HepG2 (cell line): ENCODE results near the gene SRCAP. TPM values are rescaled to one million over a fixed set of nuclear protein-coding genes. Genes with fewer than 3 reads are reported as not detected.
A peak's percentile ranks its signal among the peaks of the same experiment; 100 is the strongest.

Experiments
- AFF4 ChIP-seq: sonication (generic); formaldehyde crosslinking; IDR thresholded peaks from 2 replicates; pipeline ENCODE4 v1.4.0; 2020; ENCODE audit warnings: missing genetic modification reagents
- AGO2 ChIP-seq: fragments of 200-400 bp; formaldehyde crosslinking; optimal IDR thresholded peaks from 2 replicates; pipeline ENCODE3; 2017; ENCODE audit warnings: mild to moderate bottlenecking, low read depth, low read length, moderate library complexity
- ARNT2 ChIP-seq: sonication (generic); formaldehyde crosslinking; IDR thresholded peaks from 2 replicates; pipeline ENCODE4 v1.8.0; 2022; ENCODE audit warnings: mild to moderate bottlenecking, low read depth, missing genetic modification reagents, moderate library complexity
- GABPA ChIP-seq, 2 experiments: IDR thresholded peaks; 2 replicates each; pipeline ENCODE4 v1.6.1; 2011 to 2016; ENCODE audit warnings: low read depth in 2 of 2, low read length in 1 of 2, missing biosample characterization in 1 of 2, missing genetic modification characterization in 1 of 2
- HIC2 ChIP-seq: sonication (generic); formaldehyde crosslinking; IDR thresholded peaks from 2 replicates; pipeline ENCODE4 v1.9.0; 2022; ENCODE audit warnings: low read depth, missing genetic modification reagents
- HNRNPUL1 ChIP-seq: fragments of 200-400 bp; formaldehyde crosslinking; IDR thresholded peaks from 2 replicates; pipeline ENCODE4 v1.6.1; 2017; ENCODE audit warnings: low read depth, mild to moderate bottlenecking, low read length, moderate library complexity
- NAIF1 ChIP-seq: sonication (generic); formaldehyde crosslinking; IDR thresholded peaks from 2 replicates; pipeline ENCODE4 v1.5.0; 2020; ENCODE audit warnings: mild to moderate bottlenecking, missing genetic modification reagents, borderline replicate concordance
- NCOR1 ChIP-seq: fragments of 200-600 bp; sonication (generic); IDR thresholded peaks from 2 replicates; pipeline ENCODE4 v1.7.0; 2017; ENCODE audit warnings: antibody characterized with exemption, low read length, borderline replicate concordance
- SRSF1 ChIP-seq: fragments of 200-400 bp; formaldehyde crosslinking; optimal IDR thresholded peaks from 2 replicates; pipeline ENCODE3; 2017; ENCODE audit warnings: mild to moderate bottlenecking, low read depth, low read length, moderate library complexity
- TMF1 ChIP-seq: sonication (generic); formaldehyde crosslinking; IDR thresholded peaks from 2 replicates; pipeline ENCODE4 v1.8.1; 2022; ENCODE audit warnings: low read depth, missing genetic modification reagents
- ZMYM2 ChIP-seq: sonication (generic); formaldehyde crosslinking; IDR thresholded peaks from 2 replicates; pipeline ENCODE4 v1.8.0; 2022; ENCODE audit warnings: mild to moderate bottlenecking, missing genetic modification reagents
- ZNF225 ChIP-seq: sonication (generic); formaldehyde crosslinking; IDR thresholded peaks from 2 replicates; pipeline ENCODE4 v1.4.0; 2020; ENCODE audit warnings: mild to moderate bottlenecking, missing genetic modification reagents
- ZNF546 ChIP-seq: sonication (generic); formaldehyde crosslinking; conservative IDR thresholded peaks from 2 replicates; pipeline ENCODE4 v1.8.1; 2023; ENCODE audit warnings: mild to moderate bottlenecking, missing genetic modification reagents
- ZSCAN12 ChIP-seq: sonication (generic); formaldehyde crosslinking; IDR thresholded peaks from 2 replicates; pipeline ENCODE4 v1.9.0; 2021; ENCODE audit warnings: mild to moderate bottlenecking, missing genetic modification reagents
- polyA plus RNA-seq, 8 experiments: library from polyadenylated mRNA; depleted of rRNA in 3 of 8; stranded (reverse) in 7 of 8; unstranded in 1 of 8; fragments of >200 nt; fragmentation: Illumina TruSeq in 4 of 8; extraction: Trizol in 4 of 8; gene quantifications; 2 replicates each; pipeline versions ENCODE4 v1.2.1 to v1.2.3, GENCODE V29; 2011 to 2016; ENCODE audit warnings: low read depth in 4 of 8, missing spikeins in 1 of 8, mixed read lengths in 1 of 8; ENCODE audit not compliant: insufficient read depth in 1 of 8
- total RNA-seq, 5 experiments: library from RNA; depleted of rRNA; stranded (reverse); fragments of >200 nt; fragmentation: Illumina TruSeq; extraction: Trizol; gene quantifications; 2 replicates each; pipeline ENCODE4 v1.2.3, GENCODE V29; 2016; ENCODE audit warnings: low read depth in 1 of 5
- TF ChIP-seq, protein P1 (sequence below): sonication (generic); formaldehyde crosslinking; IDR thresholded peaks from 2 replicates; pipeline ENCODE4 v1.4.0; 2020; ENCODE audit warnings: missing genetic modification reagents, borderline replicate concordance
- TF ChIP-seq, protein P2 (sequence below): sonication (generic); formaldehyde crosslinking; IDR thresholded peaks from 2 replicates; pipeline ENCODE4 v1.5.0; 2020; ENCODE audit warnings: missing genetic modification reagents, mild to moderate bottlenecking, borderline replicate concordance
- TF ChIP-seq, protein P3 (sequence below): IDR thresholded peaks from 2 replicates; pipeline ENCODE4 v1.6.1; 2016; ENCODE audit warnings: missing compliant biosample characterization, missing genetic modification reagents, borderline replicate concordance

SRCAP gene
- total and polyA plus RNA-seq, 2 of the 13 experiments (the other 11 are each of a cell fraction or from before 2014, with no cell fraction given) = 4.9 to 9.0 TPM

- TF ChIP-seq ZNF225 (peak; percentile 82), ZNF546 (CRISPR knock-in tag) (0 out of 2 replicates have a peak, but pooled peaks have one; percentile 10), AGO2 (peak; percentile 80), AFF4 (no peak), SRSF1 (peak; percentile 48), HIC2 (CRISPR knock-in tag) (peak; percentile 23; the same call in 1 of the 2 replicates), ZSCAN12 (0 out of 2 replicates have a peak, but pooled peaks have one; percentile 12), ZMYM2 (CRISPR knock-in tag) (0 out of 2 replicates have a peak, but pooled peaks have one; percentile 15), GABPA (IDR thresholded peaks at IDR 0.05; ENCODE audit: low read depth, low read length) (peak; percentile 34; the same call in 1 of the 2 replicates), GABPA (CRISPR knock-in tag; IDR thresholded peaks at IDR 0.05; ENCODE audit: low read depth) (peak; percentile 59; the same call in 1 of the 2 replicates), ARNT2 (CRISPR knock-in tag) (peak; percentile 14; the same call in 1 of the 2 replicates), TMF1 (CRISPR knock-in tag) (peak; percentile 39; the same call in 1 of the 2 replicates), NAIF1 (CRISPR knock-in tag) (peak; percentile 84; the same call in 1 of the 2 replicates), HNRNPUL1 (no peak), NCOR1 (no peak)
- TF ChIP-seq, protein P1, sequence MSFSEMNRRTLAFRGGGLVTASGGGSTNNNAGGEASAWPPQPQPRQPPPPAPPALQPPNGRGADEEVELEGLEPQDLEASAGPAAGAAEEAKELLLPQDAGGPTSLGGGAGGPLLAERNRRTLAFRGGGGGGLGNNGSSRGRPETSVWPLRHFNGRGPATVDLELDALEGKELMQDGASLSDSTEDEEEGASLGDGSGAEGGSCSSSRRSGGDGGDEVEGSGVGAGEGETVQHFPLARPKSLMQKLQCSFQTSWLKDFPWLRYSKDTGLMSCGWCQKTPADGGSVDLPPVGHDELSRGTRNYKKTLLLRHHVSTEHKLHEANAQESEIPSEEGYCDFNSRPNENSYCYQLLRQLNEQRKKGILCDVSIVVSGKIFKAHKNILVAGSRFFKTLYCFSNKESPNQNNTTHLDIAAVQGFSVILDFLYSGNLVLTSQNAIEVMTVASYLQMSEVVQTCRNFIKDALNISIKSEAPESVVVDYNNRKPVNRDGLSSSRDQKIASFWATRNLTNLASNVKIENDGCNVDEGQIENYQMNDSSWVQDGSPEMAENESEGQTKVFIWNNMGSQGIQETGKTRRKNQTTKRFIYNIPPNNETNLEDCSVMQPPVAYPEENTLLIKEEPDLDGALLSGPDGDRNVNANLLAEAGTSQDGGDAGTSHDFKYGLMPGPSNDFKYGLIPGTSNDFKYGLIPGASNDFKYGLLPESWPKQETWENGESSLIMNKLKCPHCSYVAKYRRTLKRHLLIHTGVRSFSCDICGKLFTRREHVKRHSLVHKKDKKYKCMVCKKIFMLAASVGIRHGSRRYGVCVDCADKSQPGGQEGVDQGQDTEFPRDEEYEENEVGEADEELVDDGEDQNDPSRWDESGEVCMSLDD (CRISPR knock-in tag) = no peak
- TF ChIP-seq, protein P2, sequence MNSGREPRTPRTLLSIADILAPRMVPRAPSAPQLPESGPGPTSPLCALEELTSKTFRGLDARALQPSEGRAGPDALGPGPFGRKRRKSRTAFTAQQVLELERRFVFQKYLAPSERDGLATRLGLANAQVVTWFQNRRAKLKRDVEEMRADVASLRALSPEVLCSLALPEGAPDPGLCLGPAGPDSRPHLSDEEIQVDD = peak; percentile 93
- TF ChIP-seq, protein P3, sequence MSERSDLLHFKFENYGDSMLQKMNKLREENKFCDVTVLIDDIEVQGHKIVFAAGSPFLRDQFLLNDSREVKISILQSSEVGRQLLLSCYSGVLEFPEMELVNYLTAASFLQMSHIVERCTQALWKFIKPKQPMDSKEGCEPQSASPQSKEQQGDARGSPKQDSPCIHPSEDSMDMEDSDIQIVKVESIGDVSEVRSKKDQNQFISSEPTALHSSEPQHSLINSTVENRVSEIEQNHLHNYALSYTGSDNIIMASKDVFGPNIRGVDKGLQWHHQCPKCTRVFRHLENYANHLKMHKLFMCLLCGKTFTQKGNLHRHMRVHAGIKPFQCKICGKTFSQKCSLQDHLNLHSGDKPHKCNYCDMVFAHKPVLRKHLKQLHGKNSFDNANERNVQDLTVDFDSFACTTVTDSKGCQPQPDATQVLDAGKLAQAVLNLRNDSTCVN = no peak
These were observed 62.5 kb downstream of the SRCAP start (continued) for GRCh38 chr16:30761427-30761927.
